NCI-H460 (cell line): ENCODE data around the gene DENND1A. TPM values are rescaled to one million over a fixed set of nuclear protein-coding genes. Genes with fewer than 3 reads are reported as not detected.
A peak's percentile ranks its signal among the peaks of the same experiment; 100 is the strongest.
"Not testable (repeated sequence)": the region's sequence is repeated elsewhere in the genome, so short reads cannot be mapped to it uniquely, and the experiment has no call there.

ENCODE experiments used
- DNase-seq: peaks from one replicate; pipeline ENCODE4 v3.0.0-alpha.2; 2016; ENCODE audit warnings: low read depth; ENCODE audit errors: extremely low read depth
- total RNA-seq: library from RNA; depleted of rRNA; stranded (reverse); fragments of >200 nt; shearing (Covaris generic); gene quantifications from 2 replicates; pipeline ENCODE4 v1.2.3, GENCODE V29; 2014

Gene DENND1A
- total RNA-seq, 1 experiment from 2014 or later = 32.7 TPM

DNA sequence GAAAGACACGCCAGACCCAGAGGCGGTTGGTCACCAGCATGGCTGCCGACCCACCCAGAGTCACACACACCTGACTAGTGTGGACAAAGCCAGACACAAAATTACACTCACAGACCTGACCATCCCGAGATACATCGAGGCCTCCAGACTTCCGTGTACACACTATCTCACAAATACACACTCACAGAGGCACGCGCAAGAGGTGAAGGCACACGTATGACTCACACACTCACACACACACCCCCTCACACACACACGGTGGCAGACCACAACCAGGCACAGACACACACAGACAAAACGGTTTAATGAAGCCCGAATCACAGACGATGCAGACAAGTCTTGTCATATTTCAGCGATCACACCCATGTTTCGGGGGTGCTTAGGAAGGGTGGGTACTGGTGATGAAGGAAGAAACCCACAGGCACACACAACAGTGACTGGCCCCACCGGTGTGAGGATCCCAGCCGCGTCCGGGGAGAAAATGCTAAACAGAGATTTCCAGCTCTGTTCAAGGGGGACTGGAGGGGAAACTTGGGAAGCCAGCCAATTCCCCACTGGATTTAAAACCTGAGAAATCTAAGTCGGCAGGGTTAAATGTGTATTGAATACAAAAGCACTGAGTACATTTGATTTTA lies 522.6 kb downstream of the DENND1A start:
- DNase-seq = no peak

- no peak for DNase-seq
Observed at GRCh38 chr9:123406691-123407216, 523.2 kb downstream of the DENND1A start.

DNA sequence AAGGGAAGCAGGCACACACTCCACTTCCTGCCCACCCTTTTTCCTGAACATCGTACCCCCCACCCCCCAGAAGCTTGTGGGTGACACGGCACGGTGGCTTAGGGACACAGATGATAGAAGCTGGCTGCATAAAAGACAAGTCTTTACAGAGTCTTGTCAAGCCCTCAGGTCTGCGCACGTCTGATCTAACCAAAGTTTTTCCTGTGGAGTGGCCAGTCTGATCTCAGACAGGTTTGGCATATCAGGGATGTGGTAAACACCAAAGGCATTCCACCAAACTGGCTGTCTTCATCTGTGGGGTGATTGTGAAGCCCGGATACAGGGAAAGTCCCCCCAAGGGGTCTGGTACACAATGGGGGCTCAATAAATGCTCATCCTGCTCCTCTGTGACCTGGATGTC lies 523.9 kb downstream of the DENND1A start:
- DNase-seq = no peak

DNA sequence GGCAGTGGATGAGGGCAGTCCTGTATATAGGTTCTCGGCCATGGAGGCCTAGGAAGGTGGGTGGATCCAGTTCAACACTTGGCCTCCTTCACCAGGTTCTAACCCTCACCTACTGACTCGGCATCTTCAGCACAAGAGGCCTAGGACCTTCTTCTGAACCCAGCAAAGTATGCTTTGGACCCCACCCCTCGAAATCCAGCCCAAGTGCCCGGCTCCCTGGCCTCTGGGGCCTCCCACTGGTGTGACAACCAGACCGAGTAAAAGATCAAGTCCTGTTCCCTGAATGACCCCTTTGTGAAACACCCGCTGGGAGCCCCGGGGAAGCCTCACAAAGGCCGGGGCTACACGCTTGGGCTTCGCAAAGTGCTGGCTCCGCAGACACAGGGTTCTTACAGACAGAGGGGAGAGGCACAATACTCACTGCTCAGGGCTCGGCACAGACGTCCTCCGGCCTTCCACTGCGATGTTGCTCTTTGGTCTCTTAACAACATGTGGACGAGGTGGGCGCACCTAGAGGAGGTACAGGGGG lies 526.9 kb downstream of the DENND1A start:
- DNase-seq = no peak

GRCh38 chr9:123401879-123402513 lies 527.9 kb downstream of the DENND1A start:
- DNase-seq = peak; percentile 36

GRCh38 chr9:123400926-123401503 lies 528.9 kb downstream of the DENND1A start:
- DNase-seq = no peak

- DNase-seq = peak; percentile 21
Observed at GRCh38 chr9:123399803-123400378, 530.0 kb downstream of the DENND1A start.

DNA sequence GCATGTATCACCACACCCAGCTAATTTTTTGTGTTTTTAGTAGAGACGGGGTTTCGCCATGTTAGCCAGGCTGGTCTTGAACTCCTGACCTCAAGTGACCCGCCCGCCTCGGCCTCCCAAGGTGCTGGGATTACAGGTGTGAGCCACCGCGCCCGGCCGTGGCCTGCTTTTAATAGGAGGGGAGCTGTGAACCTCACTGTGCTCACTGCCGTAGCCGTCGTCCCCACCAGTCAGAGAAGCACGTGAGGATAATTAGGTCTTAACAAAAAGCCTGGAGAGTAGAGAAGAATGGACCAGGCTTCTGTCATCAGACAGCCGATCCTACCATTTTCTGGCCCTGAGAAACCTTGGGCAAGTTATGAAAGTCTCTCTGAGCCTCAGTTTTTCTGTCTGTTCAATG lies 531.0 kb downstream of the DENND1A start:
- not testable (repeated sequence) for DNase-seq

DNA sequence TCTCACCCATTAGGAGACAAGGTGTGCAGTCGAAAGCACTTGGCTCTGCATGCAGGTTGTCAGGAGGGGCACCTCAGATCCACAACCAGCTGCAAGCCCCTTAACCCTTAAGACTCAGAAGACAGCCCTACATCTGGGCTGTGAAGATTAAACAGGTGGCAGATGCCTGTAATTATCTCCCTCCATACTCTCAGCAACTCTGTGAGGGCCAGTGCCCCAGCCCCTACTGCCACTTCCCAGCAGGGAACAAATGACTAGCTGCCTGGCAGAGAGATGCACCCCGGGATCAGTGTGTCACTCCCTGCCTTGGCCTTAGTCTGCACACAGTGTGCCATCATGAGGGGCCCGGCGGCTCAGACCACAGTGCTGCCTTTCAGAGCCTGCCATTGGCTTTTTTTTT lies 532.0 kb downstream of the DENND1A start:
- DNase-seq = no peak

DNA sequence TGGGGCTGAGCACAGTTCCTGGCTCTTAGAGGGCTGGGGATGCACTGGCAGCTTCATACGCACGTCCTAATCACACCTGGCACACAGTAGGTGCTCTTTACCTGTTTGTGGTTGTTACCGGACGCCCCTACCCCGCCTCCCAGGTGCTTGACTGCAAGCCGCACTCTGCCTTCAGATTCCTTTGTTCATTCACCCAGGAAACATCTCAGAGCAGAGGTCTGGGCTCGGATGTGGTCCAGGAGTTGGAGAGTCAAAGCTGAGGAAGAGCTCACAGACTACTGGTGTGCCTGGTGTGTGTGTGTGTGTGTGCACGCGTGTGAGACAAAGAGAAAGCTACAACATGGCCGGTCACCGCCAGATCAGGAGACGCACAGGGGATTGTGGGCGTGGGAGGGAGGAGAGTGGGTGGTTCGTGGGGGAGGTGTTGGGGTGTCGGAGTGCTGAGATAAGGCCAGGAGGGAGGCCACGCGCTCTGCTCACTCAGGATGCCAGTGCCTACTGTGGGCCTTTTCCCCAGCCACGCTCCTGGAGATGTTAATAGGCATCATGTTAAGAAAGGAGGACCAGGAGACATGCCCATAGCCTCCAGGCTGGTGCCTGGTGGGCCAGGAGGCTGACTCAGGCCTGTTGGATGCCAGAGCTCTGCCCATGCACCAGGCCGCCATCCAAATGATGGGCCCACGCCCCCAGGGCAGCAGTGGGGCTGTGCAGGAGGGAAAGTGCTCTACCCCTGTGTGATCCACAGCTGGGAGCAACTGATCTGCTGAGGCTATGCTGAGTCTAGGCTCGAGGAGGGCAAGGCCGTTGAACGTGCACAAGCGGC lies 534.0 kb downstream of the DENND1A start:
- DNase-seq = no peak

DNA sequence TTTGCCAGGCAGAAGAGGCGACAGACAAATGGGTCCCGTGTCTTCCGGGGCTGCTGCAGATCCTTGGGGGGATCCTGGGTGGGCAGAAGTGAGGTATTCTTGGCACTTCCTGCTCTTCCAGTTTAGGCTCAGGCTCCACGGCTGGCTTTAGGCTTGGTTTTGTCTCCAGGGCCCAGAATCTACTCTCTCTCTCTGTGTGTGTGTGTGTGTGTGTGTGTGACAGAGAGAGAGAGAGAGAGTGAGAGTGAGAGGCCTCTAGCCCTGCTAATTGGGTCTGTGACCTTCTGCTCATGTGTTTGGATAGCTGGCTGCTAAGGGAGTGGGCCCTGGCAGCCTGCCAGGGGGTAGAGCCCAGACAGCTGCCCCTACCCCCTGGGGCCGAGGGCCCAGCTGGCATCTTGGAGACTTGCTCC lies 534.6 kb downstream of the DENND1A start:
- DNase-seq = no peak

- DNase-seq = no peak
Observed at GRCh38 chr9:123394291-123395235, 535.4 kb downstream of the DENND1A start.

DNA sequence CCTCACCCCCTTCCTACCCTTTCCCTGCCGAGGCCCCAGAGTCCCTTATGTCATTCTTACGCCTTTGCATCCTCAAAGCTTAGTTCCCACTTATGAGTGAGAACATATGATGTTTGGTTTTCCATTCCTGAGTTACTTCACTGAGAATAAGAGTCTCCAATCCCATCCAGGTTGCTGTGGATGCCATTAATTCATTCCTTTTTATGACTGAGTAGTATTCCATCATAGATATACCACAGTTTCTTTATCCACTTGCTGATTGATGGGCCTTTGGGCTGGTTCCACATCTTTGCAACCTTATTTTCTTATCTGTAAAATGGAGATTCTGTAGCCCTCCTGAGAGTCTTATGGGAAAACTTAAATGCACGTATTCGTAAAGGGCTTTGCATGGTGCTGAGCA lies 537.1 kb downstream of the DENND1A start:
- no peak for DNase-seq

GRCh38 chr9:123391946-123392345 lies 538.0 kb downstream of the DENND1A start:
- DNase-seq = no peak

DNA sequence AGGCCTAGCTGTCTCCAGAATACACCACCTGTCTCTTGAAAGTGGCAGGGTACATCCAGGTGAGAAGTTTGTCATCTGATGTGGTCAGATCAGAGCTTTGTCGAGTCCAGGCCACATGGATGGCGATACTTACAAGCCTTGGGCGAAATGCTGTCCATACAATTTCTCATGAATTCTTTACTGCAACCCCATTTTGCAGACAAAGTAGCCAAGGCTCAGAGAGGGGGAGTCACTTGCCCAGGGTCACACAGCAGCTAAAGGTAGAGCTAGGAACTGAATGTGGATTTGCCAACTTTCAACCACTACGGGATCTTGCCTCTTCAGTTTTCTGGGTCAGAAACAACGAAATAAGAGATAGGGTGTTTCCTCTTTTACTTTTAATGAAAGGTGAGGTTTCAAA lies 538.7 kb downstream of the DENND1A start:
- DNase-seq = no peak

- DNase-seq = no peak
Observed at GRCh38 chr9:123390337-123391135, 539.4 kb downstream of the DENND1A start.

DNA sequence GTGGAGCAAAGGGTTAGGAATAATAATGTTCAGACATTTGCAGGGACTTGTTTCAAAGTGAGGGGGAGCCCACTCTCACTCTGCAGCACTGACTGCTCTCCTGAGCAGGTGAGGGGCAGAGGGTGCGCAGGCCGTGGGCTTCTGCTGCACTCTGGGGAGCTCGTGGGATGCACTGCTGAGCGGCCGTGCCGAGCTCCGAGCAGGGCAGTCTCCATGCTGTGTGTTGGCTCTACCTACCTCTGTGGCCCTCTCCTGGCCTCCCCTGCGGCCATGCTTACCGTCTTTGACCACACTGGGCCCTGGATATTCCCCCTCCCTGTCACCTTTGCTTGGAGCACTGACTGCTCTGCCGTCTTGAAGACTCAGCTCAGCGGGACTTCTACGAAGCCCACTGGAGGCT lies 540.2 kb downstream of the DENND1A start:
- no peak for DNase-seq

GRCh38 chr9:123389070-123389469 lies 540.9 kb downstream of the DENND1A start:
- DNase-seq = no peak

DNA sequence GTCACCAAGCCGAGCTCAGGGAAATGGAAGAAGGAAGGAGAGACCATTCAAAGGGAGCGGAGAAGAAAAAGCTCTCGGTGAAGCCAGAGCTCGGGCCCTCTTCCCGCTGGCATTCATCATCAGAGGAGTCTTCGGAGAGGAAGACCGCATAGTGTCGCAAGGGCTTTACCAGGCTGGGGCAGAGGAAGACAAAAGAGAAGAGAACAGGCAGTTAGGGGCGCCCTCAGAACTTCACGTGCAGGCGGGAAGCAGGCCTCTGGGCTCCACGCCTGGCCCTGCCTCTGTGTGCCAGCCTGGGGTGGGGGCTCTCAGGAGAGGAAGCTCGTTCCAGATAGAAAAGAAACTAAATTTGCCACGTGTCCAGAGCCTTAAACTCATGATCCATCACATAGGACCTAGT lies 542.2 kb downstream of the DENND1A start:
- no peak for DNase-seq
